DMS153 treated with DMSO at 0.1 percent for 48 hours (cell line): ENCODE measurements around the gene EPHA2.
"Not testable (repeated sequence)": the region's sequence is repeated elsewhere in the genome, so short reads cannot be mapped to it uniquely, and the experiment has no call there.

ENCODE experiments used
- DNase-seq: peaks from one replicate; lab custom pipeline; 2025; ENCODE audit not compliant: unreplicated experiment; lab: John Stamatoyannopoulos, UW

Gene EPHA2

DNA sequence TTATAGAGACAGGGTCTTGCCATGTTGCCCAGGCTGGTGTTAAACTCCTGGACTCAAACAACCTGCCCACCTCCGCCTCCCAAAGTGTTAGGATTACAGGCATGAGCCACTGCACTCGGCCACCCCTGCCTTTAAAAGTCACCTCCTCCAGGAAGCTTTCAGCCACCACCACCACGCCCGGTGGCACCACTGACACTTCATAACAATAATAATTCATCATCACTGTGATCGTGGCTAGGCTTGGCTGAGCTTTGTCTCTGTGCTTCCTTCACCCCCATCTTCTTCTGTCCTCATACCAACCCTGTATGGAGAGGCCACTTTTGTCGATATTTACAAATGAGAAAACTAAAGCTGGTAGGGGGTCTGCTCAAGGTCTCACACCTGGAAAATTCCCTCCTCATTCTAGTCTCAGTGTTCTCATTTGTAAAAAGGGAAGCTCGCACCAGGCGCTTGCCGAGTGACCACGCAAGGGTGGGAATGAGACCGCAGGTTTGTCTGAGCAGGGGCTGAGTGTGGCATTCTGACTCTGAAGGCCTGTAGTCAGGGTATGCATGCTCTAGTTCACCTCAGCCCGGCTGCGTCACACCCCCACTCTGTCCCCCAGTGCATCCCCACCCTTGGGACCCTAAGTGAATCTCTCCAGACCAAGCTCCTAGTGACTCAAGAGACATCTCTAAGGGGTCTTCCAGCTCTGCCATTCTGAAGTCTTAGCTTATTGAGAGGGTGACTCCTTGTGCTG, 12.9 kb upstream of the EPHA2 start:
- no peak for DNase-seq

DNA sequence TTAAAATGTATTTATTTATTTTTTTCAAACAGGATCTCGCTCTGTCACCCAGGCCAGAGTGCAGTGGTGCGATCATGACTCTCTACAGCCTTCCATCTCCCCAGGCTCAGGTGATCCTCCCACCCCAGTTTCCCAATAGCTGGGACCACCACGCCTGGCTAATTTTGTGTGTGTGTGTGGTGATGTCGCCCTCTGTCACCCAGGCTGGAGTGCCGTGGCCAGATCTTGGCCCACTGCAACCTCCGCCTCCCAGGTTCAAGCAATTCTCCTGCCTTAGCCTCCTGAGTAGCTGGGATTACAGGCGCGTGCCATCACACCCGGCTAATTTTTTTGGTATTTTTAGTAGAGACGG, 12.3 kb upstream of the EPHA2 start:
- DNase-seq: not testable (repeated sequence)

DNA sequence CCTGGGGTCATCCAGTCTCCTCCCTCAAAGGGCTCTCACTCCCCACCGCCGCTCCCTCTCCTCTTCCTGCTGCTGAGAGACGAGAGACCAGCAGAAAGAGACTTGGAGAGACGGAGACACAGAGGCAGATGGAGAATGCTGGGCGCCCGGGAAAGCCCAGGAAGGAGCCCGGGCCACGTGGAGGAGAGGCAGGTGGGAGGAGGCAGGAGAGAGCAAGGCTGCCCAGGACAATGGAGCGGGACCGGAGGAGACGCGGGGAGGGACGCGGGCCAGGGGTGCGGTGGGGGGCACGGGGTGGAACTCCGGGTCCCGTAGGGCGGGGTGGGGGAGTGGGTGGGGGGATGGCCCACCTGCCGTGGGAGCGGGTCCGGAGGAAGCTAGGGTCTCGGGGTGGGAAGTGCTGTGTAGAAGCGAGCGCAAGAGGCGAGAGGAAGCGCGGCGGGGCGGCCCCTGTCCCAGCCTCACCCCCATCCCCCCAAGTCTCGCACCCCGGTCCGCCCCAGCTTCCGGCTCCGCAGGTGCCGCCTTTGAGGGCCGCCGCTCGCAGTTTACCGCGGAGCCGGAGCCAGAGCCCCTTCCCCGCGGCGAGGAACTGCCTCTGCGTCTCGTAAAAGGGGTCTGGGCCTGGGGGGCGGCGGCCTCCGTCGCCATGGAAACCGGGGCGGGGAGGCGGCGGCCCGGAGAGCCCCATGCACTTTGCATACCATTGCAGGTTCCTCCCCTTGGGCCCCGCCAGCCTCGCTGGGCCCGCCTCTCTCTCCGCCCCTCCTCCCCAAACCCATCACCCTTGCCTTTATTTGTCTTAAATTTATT, 11.7 kb upstream of the EPHA2 start:
- no peak for DNase-seq

DNA sequence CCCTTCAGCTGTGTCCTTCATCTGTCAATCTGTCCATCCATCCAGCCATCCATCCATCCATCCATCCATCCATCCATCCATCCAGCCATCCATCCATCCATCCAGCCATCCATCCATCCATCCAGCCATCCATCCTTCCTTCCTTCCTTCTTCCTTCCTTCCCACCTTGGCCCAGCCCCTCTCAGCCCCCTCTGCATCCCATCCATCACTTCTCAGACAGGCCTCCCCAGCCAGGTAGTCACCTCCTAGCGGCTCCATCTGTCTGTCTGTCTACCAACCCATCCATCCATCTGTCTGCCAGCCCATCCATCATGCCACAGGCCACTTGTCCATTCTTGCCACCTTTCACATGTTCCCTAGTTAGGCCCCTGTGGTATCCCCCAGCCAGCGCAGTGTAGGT, 10.2 kb upstream of the EPHA2 start:
- DNase-seq: no peak

DNA sequence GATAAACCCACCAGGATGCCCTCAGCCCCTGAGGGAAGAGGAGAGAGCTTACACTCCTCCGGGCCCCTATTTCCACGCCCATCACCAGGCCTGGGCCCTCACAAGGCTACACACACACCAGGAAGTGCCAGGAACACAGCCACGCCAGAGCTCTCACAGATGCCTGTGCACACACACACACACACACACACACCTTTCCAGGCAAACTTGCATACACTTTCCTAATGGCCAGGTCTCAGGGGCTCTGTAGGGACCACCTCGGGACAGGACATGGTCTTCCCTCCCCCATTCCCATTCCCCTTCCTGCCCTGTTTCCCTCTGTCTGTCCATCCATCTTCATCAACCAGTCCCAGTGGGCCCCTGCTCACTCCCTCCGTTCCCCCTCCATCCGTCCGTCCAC, 9.7 kb upstream of the EPHA2 start:
- no peak for DNase-seq

DNA sequence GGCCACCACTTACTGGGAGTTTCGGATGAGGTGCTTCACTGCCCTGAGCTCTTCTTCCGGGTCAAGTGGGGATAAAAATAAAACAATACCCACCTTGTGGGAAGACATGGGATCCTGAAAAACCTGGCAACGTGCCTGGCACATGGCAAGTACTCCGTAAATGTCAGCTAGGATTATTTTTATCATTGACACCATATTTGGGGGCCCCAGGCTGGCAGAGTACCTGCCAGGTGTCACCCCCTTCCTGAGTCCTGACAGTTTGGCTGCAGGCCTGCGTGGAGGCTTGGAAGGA, 9.2 kb upstream of the EPHA2 start:
- DNase-seq: no peak

DNA sequence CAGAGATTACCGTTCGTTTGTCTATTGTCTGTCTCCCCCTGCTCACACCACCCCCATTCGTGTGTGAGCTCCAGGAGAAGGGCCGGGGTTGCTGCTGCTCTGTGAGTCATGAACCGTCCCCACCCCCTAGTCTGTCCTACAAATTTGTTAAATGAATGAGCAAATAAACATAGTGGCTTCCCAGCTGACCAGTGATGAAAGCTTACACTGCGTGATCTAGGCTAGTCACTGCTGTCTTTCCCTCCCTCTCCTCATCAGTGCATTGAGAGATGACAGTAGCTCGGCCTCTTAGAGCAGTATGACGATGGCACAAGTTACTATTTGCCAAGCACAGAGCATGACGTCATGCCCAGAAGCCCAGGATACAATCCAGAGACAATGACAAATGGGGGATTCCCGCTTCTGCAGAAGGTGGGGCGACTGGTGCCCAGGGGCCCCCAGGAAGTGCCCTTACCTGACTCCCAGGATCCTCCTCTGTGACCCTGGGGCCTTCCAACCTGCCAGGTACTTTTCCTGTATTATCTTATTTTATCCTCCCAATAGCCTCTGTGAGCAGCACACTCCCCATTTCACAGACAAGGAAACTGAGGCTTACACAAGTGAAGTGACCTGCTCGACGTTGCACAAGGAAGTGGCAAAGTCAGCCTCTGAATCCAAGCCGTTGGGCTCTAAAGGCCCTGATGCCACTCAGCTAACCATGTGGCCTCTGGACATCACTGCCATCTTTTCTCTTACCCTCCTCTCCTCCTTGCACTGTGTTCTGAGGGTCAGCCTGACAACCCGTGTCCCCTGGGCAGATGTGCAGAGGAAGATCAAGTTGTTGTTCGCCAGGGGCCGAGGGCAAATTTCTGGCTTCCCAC, 8.6 kb upstream of the EPHA2 start:
- peak; percentile 69 for DNase-seq

DNA sequence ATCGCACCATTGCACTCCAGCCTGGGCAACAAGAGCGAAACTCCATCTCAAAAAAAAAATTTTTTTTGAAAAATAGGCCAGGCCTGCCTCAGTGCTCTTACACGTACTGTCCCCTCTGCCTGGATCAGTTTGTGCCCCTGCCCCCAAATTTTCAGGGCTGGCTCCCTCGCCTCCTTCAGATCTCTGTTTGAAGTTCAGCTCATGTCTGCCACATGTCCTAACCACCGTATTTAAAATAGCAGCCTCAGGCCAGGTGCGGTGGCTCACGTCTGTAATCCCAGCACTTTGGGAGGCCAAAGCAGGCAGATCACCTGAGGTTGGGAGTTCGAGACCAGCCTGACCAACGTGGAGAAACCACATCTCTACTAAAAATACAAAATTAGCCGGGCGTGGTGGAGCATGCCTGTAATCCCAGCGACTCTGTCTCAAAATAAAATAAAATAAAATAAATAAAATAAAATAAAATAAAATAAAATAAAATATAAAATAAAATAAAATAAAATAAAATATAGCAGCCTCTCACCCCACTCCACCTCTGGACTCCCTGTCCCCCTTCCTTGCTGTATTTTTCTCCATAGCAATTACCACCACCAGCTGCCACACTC, 7.8 kb upstream of the EPHA2 start:
- not testable (repeated sequence) for DNase-seq

DNA sequence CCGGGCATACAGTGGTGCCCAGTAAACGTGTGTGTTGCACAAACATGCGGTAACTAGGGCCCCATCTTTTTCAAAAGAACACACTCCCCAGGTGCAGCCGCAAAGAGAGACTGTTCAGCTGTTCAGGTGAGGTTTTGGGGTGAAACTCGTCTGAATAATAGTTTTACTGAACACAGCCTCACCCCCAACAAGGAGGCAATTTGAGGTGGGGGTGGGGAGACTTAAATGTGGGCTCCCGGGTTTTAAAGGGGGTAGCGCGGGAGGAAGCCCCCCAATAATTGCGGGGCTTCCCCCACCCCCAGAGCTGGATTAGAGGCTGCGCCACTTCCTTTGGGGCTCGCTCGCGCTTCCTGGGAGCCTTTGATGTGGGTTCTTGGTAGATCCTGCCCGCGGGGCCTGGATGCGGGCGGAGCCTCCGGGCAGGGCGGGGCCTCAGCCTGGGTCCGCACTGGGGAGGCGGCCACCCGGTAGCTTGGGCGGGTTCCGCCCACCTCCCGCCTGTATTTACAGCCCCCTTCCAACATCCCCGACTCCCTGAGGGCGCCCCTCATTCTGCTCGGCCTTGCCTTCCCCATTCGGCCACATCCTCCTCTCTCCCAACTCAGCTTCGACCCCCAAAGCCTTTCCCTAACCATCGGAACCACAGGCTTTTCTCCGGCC, 6.4 kb upstream of the EPHA2 start:
- no peak for DNase-seq

DNA sequence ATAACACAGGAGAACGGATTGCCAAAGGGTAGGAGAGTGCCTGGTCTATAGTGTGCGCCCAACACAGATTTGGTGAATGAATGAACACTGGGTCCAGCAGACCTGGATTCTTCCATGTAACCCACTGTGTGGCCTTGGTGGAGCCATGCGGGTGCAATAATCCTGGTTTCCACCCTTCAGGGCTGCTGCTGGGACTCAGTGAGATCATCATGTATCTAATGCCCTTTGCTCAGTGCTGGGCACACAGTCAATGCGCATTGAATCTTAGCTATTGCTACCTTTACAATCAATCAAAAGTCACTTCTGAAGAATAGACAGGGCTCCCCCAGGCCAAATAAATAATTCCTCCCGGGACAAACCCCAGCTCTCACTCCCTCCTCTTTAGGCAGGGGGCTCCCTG, 5.8 kb upstream of the EPHA2 start:
- DNase-seq: no peak

DNA sequence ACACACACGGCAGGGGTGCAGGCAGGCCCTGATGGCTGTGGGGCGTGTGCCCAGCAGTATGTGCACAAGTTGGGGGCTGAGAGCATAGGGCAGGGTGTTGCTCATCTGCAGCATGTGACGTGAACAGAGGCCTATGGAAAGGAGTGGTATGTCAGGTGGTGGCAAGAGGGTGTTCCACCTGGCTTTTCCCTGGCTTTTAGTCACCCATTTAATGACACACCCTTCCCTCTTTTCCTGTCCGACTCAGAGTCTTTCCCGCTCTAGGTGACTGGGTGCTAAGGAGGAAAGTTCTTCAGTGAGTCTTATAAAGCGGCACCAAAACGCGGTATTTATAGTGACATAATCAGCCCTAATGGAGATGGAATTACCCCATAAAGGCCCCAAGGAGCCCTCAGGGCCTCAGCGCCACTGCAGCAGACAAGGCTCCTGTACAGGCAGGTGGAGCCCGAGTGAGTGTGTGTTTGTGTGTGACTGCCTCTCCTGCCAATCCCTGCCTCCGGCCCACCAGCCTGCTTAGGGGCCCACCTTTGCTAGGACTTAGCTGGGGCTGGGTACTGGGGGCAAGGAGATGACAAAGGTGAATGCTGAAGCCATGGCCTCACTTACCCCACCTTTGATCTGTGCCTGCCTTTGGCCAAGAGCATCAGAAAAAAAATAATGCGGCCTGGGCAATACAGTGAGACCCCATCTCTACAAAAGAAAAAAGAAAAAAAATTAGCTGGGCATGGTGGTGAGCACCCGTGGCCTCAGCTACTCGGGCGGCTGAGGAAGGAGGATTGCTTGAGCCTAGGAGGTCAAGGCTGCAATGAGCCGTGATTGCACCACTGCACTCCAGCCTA, 3.3 kb upstream of the EPHA2 start:
- DNase-seq: no peak

DNA sequence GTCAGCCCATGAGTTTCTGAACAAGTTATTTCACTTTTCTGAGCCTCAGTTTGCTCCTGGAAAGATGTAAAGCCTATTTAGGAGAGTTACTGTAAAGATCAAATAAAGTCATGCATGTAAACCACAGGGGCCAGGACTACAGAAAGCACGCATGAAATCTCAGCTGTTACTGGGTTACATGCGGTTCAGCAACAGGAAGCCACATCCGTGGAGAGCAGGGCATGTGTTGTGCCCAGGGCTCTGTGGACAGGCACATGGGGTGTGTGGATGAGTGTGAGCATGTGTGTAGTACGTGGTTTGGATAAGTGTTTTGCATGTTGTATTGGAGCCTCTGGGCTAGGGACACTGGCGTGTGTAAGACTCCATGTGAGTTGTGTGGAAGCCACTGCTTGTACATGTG, 2.2 kb upstream of the EPHA2 start:
- no peak for DNase-seq

DNA sequence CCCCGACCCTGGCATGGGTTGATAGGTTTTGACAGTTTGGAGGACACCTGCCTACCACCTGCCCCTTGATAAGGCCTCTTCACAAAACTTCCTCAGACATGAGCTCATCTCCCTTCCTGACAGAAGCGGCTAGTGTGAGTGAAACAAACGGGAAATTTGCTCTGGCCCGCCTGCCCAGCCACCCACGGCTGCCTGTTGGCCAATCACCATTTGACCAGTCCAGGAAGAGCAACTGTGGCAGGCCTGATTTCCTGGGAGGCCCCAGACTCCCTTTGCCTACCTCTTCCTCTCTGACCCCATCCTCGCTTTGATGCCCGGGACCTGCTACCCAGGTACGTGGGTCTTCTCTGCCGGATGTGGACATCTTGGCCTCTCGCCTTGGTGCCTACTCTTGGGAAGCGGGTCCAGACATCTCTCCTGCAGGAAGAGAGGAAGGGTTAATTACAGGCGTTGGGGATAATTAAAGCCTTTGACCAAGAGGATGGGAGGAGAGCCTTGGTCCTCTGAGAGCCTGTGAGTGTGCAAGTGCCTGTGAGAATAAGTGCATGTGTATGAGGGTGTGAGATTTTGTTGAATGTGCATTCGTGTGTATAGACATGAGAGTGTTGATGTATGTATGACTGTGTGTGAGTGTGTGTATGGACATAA, 1.1 kb upstream of the EPHA2 start:
- no peak for DNase-seq

DNA sequence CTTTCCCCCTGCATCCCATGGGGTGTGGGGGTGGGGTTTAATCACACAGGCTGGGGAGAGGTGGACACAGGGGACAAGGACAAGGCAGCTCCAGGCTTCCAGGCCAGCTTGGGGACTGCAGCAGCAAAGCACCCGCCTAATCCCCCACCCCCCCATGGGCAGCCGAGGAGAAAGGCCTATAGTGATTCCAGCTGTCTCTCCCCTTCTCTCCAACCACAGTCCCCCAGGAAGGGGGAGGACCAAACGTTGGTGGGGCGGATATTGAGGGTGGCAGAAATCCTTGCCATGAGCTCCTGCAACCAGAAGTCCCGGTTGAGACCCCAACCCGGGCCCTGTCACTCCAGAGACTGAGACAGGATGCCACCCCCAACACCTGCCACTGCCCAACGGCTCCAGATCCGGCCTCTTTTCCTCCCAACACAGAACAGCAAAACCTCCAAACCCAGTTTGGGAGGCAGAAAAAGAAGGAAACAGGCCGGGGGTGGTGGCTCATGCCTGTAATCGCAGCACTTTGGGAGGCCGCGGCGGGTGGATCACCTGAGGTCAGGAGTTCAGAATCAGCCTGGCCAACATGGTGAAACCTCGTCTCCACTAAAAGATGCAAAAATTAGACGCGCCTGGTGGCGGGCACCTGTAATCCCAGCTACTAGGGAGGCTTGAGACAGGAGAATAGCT, 1.7 kb downstream of the EPHA2 start:
- DNase-seq: no peak

DNA sequence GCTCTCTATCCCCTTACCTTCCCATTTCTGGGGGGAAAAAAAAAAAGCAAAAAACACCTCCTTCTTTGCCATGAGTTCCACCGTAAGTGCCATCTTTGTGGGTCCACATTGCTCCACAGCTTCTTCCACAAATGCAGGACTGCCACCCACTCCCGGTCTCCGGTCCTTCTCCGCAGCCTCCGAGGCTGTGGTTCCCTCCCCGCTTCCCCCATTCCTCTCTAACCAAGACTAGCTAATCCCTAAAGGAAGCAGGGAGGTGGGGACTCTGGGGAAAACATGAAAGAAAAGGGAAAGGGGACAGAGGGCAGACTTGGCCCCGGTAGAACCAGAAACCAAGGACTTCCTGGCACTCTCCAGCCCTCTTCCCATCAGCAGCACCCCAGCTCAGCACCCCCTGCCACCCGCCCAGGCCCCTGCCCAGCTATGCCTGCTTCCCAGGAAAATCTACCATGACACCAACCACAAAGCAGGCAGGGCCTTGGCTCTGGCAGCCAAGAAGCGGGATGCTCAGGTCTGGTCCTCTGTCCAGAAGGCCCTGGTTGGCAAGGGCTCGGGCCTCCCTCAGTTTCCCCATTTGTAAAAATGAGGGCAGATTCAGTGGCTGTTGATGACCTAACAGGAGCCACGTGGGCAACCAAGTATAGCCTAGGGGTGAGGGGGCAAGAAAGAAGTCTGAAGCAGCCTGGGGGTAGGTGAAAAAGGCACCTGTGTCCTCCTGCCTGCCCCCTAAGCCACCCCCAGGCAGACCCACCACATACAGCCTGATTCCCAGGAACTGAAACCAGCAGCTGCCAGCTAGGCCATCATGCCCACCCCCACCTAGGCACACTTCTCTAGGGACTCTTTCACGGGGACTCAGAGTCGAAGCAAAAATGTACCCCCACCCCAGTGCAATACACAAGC, 2.5 kb downstream of the EPHA2 start:
- DNase-seq: no peak

DNA sequence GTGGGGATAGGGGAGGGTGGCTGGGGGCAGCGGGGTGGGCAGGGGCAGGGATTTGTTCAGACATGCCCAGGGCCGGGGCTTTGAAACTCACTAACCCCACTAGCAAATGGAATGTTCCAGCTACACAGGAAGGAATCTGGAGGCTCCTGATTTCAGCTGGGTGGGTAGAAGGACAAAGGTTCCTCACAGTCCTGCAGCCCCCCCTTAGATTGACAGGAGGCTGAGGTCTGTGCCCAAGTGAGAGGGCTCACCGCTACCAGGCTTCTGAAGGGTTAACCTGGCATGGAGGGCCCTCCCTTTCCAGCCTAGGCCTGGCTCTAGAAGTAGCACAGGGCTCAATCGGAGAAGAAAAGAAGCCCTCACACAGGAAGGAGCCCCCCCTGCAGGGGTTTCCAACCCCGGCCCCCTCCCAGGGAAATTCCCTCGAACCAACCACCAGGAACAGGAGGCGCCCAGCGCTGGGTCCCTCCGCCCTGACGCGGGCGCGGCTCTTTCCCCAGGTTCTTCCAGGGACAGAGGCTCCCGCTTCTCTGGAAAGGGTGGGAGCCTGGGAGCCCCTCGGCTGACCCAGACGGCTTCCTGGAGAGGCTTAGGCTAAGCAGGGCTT, 3.3 kb downstream of the EPHA2 start:
- DNase-seq: no peak

DNA sequence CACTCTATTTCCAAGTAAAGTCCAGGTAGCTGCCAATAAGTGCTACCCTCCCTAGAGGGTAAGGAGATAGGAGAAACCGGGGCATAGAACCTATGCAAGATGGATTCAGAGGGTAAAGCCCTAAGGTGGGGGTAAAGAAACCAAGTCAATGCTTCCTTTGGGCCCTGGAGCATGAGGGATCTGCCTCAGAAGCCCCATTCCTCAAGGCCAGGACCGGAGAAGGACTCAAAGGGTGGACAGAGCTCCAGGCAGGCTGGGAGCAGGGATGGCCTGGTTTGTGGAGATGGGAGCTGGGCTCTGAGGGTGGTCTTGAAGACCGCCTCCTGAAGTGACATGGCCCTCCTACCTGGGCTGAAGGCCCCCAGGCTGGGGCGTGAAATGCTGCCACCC, 3.9 kb downstream of the EPHA2 start:
- no peak for DNase-seq
